Measurements from ENCODE around the gene ECPAS.
"Not testable (repeated sequence)": the region's sequence is repeated elsewhere in the genome, so short reads cannot be mapped to it uniquely, and the experiment has no call there.

ECPAS gene

GRCh38 chr9:111334318-111334863 is 149.8 kb downstream of the ECPAS start:
- not testable (repeated sequence) for DNase-seq (ENCODE audit: low read depth in 2 of 2)

DNA sequence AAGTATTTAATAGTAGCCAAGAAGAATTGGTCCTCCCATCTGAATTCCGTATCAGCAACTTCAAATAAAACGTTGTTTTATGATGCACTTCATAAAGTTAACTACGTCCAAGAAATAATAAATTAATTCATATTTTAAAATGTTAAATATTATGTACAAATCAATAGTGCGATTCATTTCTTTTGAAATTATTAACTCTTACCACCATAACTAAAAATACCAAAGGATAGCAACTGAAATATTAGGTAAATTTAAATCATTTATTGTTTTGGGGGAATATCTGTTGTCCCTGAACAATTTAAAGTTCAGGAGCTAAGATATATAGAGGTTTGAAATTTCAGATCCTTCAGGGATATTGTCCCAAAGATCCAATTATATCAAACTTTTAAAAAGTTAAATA is 154.1 kb downstream of the ECPAS start, which contains the start of gene OR2K2:
OR2K2 (minus strand) TSS at position 101 of the 400 bp plus-strand sequence. CDS start 1,791 bp downstream, outside the sequence.
- DNase-seq (ENCODE audit: low read depth in 2 of 2): no peak

GRCh38 chr9:111320631-111321030 is 163.6 kb downstream of the ECPAS start:
- DNase-seq (ENCODE audit: low read depth in 2 of 2): no peak

- peak in 1 of 2 experiments; percentile 21 for DNase-seq (ENCODE audit: low read depth in 2 of 2)
Observed at GRCh38 chr9:111316796-111317195, 167.4 kb downstream of the ECPAS start.
